Measurements from ENCODE around the gene PSMC5.

DNA sequence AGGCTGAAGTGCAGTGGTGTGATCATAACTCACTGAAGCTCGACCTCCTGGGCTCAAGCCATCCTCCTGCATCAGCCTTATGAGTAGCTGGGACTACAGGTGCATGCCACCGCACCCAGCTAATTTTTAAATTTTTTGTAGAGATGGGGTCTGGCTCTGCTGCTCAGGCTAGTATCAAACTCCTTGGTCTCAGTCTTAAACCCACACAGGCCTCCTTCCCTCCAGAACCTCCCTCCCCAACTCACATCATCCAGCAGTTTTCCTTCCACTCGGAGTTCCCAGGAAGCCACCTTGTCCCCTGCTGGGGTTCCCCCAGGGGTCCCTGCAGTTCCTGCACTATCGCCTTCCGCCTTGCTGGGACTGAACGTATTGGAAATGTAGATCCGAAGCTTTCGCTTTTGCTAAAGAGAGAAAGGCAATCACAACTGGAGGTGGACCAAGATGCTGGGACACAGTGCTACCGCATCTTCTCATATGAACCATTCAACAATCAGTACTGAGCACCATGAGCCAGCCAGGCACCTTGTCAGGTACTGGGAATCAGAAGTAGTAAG is 8.0 kb downstream of the PSMC5 start:
- TF ChIP-seq, protein P1, sequence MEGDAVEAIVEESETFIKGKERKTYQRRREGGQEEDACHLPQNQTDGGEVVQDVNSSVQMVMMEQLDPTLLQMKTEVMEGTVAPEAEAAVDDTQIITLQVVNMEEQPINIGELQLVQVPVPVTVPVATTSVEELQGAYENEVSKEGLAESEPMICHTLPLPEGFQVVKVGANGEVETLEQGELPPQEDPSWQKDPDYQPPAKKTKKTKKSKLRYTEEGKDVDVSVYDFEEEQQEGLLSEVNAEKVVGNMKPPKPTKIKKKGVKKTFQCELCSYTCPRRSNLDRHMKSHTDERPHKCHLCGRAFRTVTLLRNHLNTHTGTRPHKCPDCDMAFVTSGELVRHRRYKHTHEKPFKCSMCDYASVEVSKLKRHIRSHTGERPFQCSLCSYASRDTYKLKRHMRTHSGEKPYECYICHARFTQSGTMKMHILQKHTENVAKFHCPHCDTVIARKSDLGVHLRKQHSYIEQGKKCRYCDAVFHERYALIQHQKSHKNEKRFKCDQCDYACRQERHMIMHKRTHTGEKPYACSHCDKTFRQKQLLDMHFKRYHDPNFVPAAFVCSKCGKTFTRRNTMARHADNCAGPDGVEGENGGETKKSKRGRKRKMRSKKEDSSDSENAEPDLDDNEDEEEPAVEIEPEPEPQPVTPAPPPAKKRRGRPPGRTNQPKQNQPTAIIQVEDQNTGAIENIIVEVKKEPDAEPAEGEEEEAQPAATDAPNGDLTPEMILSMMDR (IDR thresholded peaks at IDR 0.05; ENCODE audit: insufficient read depth, low read depth, low read length) = no peak
- no peak for TF ChIP-seq EZH2 (IDR thresholded peaks at IDR 0.05; ENCODE audit: insufficient read depth, low read length)
